ENCODE data around the gene SMG5. TPM values are rescaled to one million over a fixed set of nuclear protein-coding genes. Genes with fewer than 3 reads are reported as not detected.

The SMG5 gene
- total RNA-seq, 1 experiment from 2014 or later: 109 TPM

DNA sequence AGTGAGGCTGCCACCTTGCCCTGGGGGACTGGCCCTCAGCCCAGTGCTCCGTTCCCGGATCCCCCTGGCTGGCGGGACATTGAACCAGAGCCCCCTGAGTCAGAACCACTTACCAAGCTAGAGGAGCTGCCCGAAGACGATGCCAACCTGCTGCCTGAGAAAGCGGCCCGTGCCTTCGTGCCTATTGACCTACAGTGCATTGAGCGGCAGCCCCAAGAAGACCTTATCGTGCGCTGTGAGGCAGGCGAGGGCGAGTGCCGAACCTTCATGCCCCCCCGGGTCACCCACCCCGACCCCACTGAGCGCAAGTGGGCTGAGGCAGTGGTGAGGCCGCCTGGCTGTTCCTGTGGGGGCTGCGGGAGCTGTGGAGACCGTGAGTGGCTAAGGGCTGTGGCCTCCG lies 2.8 kb upstream of the SMG5 start (continued):
- TF ChIP-seq GTF2I (CRISPR knock-in tag; conservative IDR thresholded peaks at IDR 0.05): no peak
- TF ChIP-seq E2F1 (CRISPR knock-in tag; IDR thresholded peaks at IDR 0.05): no peak
- TF ChIP-seq HMGA2 (CRISPR knock-in tag; IDR thresholded peaks at IDR 0.05): no peak
- TF ChIP-seq, protein P1, sequence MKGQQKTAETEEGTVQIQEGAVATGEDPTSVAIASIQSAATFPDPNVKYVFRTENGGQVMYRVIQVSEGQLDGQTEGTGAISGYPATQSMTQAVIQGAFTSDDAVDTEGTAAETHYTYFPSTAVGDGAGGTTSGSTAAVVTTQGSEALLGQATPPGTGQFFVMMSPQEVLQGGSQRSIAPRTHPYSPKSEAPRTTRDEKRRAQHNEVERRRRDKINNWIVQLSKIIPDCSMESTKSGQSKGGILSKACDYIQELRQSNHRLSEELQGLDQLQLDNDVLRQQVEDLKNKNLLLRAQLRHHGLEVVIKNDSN (CRISPR knock-in tag; IDR thresholded peaks at IDR 0.05): no peak

DNA sequence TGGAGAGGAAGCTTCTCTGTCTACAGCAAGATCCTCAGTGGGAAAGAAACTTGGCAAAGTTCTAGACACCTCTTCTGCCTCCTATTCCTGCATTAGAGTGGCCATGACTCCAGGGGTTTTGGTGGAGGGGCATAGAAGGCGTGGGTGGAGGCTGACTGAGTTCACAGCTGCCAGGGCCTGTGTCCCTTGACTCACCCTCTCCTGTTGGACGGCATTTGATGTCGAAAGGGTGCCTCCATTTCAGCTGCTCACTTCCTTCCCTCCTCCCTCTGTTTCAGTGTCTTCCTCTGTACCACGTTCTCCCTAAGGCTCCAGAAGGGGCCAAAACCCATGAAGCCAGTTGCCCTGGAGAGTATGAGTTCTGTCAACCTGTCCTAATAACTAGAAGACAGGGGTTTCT lies 2.1 kb upstream of the SMG5 start:
- ChIA-PET CTCF (no interaction called here), POLR2A (no interaction called here)
- peak overlapping the region; percentile 97; the same call in 1 of the 2 replicates for H3K4me3 Mint-ChIP-seq
- TF ChIP-seq NFE2L1 (CRISPR knock-in tag; IDR thresholded peaks at IDR 0.05): no peak
- TF ChIP-seq ZNF281 (CRISPR knock-in tag; IDR thresholded peaks at IDR 0.05): no peak
- TF ChIP-seq TEAD1 (CRISPR knock-in tag; IDR thresholded peaks at IDR 0.05): no peak
- TF ChIP-seq MYBL2 (CRISPR knock-in tag; IDR thresholded peaks at IDR 0.05): no peak
- TF ChIP-seq GABPB1 (CRISPR knock-in tag; IDR thresholded peaks at IDR 0.05): no peak
- TF ChIP-seq, protein P2, sequence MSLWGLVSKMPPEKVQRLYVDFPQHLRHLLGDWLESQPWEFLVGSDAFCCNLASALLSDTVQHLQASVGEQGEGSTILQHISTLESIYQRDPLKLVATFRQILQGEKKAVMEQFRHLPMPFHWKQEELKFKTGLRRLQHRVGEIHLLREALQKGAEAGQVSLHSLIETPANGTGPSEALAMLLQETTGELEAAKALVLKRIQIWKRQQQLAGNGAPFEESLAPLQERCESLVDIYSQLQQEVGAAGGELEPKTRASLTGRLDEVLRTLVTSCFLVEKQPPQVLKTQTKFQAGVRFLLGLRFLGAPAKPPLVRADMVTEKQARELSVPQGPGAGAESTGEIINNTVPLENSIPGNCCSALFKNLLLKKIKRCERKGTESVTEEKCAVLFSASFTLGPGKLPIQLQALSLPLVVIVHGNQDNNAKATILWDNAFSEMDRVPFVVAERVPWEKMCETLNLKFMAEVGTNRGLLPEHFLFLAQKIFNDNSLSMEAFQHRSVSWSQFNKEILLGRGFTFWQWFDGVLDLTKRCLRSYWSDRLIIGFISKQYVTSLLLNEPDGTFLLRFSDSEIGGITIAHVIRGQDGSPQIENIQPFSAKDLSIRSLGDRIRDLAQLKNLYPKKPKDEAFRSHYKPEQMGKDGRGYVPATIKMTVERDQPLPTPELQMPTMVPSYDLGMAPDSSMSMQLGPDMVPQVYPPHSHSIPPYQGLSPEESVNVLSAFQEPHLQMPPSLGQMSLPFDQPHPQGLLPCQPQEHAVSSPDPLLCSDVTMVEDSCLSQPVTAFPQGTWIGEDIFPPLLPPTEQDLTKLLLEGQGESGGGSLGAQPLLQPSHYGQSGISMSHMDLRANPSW (CRISPR knock-in tag; conservative IDR thresholded peaks at IDR 0.05; ENCODE audit: low read depth): no peak
- no peaks in the 10 kb centered on the region for H3K9me3 Mint-ChIP-seq
- peaks cover 24% of the 10 kb centered on the region for H3K4me1 Mint-ChIP-seq
- DNase-seq (ENCODE audit: low spot score) (no peak), ATAC-seq (no peak)
- H3K27me3 Mint-ChIP-seq (ENCODE audit: low read depth): no peaks in the 10 kb centered on the region
- no peaks in the 10 kb centered on the region for H3K36me3 Mint-ChIP-seq
- H3K27ac Mint-ChIP-seq: no peak overlapping the region

GRCh38 chr1:156284112-156284511 lies 1.5 kb upstream of the SMG5 start, which contains the start of gene TMEM79:
TSS of gene TMEM79 (plus strand) at chr1:156284325. CDS start at chr1:156285227, 902 bp downstream.
- ATAC-seq (no peak), DNase-seq (ENCODE audit: low spot score) (no peak)
- Mint-ChIP-seq H3K9me3 (no peaks in the 10 kb centered on the region), H3K4me3 (peak within 1 kb of the TSS; percentile 97), H3K4me1 (peaks cover 24% of the 10 kb centered on the region), H3K27ac (peak within 1 kb of the TSS; percentile 97), H3K27me3 (ENCODE audit: low read depth) (no peaks in the 10 kb centered on the region), H3K36me3 (no peaks in the 10 kb centered on the region)
- TF ChIP-seq, protein P3, sequence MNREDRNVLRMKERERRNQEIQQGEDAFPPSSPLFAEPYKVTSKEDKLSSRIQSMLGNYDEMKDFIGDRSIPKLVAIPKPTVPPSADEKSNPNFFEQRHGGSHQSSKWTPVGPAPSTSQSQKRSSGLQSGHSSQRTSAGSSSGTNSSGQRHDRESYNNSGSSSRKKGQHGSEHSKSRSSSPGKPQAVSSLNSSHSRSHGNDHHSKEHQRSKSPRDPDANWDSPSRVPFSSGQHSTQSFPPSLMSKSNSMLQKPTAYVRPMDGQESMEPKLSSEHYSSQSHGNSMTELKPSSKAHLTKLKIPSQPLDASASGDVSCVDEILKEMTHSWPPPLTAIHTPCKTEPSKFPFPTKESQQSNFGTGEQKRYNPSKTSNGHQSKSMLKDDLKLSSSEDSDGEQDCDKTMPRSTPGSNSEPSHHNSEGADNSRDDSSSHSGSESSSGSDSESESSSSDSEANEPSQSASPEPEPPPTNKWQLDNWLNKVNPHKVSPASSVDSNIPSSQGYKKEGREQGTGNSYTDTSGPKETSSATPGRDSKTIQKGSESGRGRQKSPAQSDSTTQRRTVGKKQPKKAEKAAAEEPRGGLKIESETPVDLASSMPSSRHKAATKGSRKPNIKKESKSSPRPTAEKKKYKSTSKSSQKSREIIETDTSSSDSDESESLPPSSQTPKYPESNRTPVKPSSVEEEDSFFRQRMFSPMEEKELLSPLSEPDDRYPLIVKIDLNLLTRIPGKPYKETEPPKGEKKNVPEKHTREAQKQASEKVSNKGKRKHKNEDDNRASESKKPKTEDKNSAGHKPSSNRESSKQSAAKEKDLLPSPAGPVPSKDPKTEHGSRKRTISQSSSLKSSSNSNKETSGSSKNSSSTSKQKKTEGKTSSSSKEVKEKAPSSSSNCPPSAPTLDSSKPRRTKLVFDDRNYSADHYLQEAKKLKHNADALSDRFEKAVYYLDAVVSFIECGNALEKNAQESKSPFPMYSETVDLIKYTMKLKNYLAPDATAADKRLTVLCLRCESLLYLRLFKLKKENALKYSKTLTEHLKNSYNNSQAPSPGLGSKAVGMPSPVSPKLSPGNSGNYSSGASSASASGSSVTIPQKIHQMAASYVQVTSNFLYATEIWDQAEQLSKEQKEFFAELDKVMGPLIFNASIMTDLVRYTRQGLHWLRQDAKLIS (CRISPR knock-in tag; IDR thresholded peaks at IDR 0.05; ENCODE audit: borderline replicate concordance): no peak
- ChIA-PET CTCF (interaction anchor here (1.3 to 2.3 kb wide), 6 partner anchors 36 to 346 kb away, joined by 3 to 9 read pairs (median 5); no protein-coding TSS in a partner anchor), POLR2A (interaction anchor here (2.0 kb wide), 1 partner anchor 53 kb away, joined by 10 read pairs; the partner anchor contains the start of genes CCT3 and TSACC)

Data from WTC11 (cell line).